ENCODE results near the gene CREG1. TPM values are rescaled to one million over a fixed set of nuclear protein-coding genes. Genes with fewer than 3 reads are reported as not detected.

The CREG1 gene
- polyA plus RNA-seq, 2 of the 4 experiments (the other 2 are of a cell fraction) = 70.2 to 129 TPM

DNA sequence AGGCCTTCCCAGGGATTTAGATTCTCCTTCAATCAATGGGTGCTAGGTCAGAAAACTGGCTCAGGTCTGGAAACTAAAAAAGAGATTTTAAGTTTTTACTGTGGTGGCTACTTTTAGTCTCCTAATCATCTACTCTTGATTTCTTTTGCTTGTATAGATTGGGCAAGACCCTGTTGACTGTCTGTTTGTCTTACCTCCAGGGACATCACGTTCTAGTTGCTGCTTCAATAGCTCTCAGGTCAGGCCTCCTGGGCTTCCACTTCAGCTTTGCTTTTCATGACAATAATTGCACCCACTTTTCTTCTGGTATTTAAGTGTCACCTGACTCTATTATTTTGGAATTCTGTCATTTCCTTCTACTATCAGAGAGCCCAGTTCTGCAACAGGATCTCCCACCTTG is 28.5 kb upstream of the CREG1 start:
- no peak for FAIRE-seq
- POLR2A ChIA-PET = no interaction called here
- 25% methylated on average over 1 of the region's 1 CpG for WGBS (ENCODE audit: missing lambda C conversion rate)

DNA sequence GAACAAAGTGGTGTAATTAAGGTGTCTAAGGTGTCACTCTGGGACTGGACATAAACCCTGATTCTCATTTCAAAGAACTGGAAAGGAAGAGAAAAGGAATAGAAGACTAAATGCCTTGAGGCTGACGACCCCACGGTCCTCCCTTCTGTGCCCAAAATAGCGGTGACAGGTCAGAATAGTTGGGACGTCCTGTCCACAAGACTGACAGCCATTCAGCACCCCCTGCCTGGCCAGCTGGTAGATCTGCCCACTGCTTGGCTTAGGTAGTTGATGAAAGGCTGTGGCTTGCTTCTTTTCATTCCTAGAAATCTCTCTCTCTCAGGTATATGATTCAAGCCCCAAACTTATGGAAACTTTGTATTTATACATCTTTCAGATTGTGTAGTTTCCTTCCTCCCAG is 26.4 kb upstream of the CREG1 start:
- H3K27ac ChIP-seq = no peak overlapping the region
- H3K9me3 ChIP-seq = peaks cover 1% of the 10 kb centered on the region; the same call in 1 of the 3 replicates
- ChIA-PET CTCF (interaction anchor here (0.8 kb wide), 1 partner anchor 17 kb away, joined by 4 read pairs; no protein-coding TSS in a partner anchor), POLR2A (no interaction called here)
- no peak overlapping the region for H3K4me3 ChIP-seq
- ATAC-seq (no peak), FAIRE-seq (no peak), DNase-seq (ENCODE audit: low read depth in 1 of 2, low spot score in 1 of 2) (no peak)
- TF ChIP-seq EHMT2 (IDR thresholded peaks at IDR 0.05; ENCODE audit: low read depth) (no peak), KDM1A (IDR thresholded peaks at IDR 0.05; ENCODE audit: low read depth) (no peak), GATA3 (IDR thresholded peaks at IDR 0.05; ENCODE audit: borderline replicate concordance) (no peak), JUNB (IDR thresholded peaks at IDR 0.05) (no peak), MAZ (IDR thresholded peaks at IDR 0.05; ENCODE audit: borderline replicate concordance, low read depth, low read length) (no peak)
- TF ChIP-seq, protein P1, sequence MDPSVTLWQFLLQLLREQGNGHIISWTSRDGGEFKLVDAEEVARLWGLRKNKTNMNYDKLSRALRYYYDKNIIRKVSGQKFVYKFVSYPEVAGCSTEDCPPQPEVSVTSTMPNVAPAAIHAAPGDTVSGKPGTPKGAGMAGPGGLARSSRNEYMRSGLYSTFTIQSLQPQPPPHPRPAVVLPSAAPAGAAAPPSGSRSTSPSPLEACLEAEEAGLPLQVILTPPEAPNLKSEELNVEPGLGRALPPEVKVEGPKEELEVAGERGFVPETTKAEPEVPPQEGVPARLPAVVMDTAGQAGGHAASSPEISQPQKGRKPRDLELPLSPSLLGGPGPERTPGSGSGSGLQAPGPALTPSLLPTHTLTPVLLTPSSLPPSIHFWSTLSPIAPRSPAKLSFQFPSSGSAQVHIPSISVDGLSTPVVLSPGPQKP (IDR thresholded peaks at IDR 0.05; ENCODE audit: low read depth, low read length) = no peak
- no peak overlapping the region for H3K4me2 ChIP-seq
- 33% methylated on average over 4 of the region's 4 CpGs for WGBS (ENCODE audit: missing lambda C conversion rate)
- H3K4me1 ChIP-seq = no peaks in the 10 kb centered on the region

More for the DNA sequence above, 28.5 kb upstream of the CREG1 start:
- no peak for DNase-seq (ENCODE audit: low read depth in 1 of 2, low spot score in 1 of 2)
- Histone ChIP-seq H3K4me2 (no peak overlapping the region), H3K4me3 (no peak overlapping the region), H3K27ac (no peak overlapping the region), H3K4me1 (no peaks in the 10 kb centered on the region), H3K9me3 (no peaks in the 10 kb centered on the region)
- CTCF ChIA-PET = interaction anchor here (1.0 to 2.4 kb wide), 4 partner anchors 19 to 108 kb away, joined by 3 to 11 read pairs (median 6); no protein-coding TSS in a partner anchor
- no peak for ATAC-seq
- TF ChIP-seq ESRRA (IDR thresholded peaks at IDR 0.05; ENCODE audit: borderline replicate concordance, low read length) (no peak), CEBPB (IDR thresholded peaks at IDR 0.05) (no peak), HOXB13 (CRISPR knock-in tag; IDR thresholded peaks at IDR 0.05; ENCODE audit: low read depth) (no peak), GATA3 (IDR thresholded peaks at IDR 0.05; ENCODE audit: borderline replicate concordance) (no peak), RFX5 (IDR thresholded peaks at IDR 0.05) (no peak), ZC3H11A (IDR thresholded peaks at IDR 0.05) (no peak), RARB (CRISPR knock-in tag; IDR thresholded peaks at IDR 0.05) (no peak), MAFK (IDR thresholded peaks at IDR 0.05; ENCODE audit: partially characterized antibody) (no peak), CHD2 (IDR thresholded peaks at IDR 0.05; ENCODE audit: low read length, partially characterized antibody) (no peak), ZFP36 (IDR thresholded peaks at IDR 0.05; ENCODE audit: borderline replicate concordance, partially characterized antibody) (no peak), RCOR1 (IDR thresholded peaks at IDR 0.05; ENCODE audit: low read depth, low read length) (no peak)
- TF ChIP-seq, protein P2, sequence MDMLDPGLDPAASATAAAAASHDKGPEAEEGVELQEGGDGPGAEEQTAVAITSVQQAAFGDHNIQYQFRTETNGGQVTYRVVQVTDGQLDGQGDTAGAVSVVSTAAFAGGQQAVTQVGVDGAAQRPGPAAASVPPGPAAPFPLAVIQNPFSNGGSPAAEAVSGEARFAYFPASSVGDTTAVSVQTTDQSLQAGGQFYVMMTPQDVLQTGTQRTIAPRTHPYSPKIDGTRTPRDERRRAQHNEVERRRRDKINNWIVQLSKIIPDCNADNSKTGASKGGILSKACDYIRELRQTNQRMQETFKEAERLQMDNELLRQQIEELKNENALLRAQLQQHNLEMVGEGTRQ (IDR thresholded peaks at IDR 0.05) = no peak

DNA sequence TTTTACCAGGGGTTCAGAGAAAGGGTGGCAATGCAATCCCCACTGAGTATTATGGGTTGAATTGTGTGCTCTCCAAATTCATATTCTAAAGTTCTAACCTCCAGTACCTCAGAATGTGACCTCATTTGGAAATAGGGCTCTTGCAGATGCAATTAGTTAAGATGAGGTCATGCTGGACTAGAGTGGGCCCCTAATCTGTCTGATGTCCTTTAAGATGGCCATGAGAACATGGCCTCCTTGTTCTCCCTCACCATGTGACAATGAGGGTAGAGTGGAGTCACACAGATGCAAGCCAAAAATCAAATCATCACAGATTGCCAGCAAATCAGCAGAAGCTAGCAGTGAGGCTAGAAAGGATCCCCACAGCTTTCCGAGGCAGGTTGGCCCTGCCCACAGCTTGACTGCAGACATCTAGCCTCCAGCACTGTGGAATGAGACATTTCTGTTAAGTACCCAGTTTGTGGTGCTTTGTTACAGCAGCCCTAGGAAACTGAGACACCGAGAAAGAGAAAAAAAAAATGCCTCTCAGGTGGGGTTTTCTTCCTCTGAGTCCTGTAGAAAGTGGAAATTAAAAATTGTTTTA is 25.5 kb upstream of the CREG1 start:
- 4% methylated on average over 2 of the region's 2 CpGs for WGBS (ENCODE audit: missing lambda C conversion rate)
- POLR2A ChIA-PET = no interaction called here
- DNase-seq (ENCODE audit: low read depth in 1 of 2, low spot score in 1 of 2) = no peak
- Histone ChIP-seq H3K27ac (no peak overlapping the region), H3K4me1 (no peaks in the 10 kb centered on the region), H3K4me3 (no peak overlapping the region), H3K4me2 (no peak overlapping the region), H3K9me3 (peaks cover 7% of the 10 kb centered on the region; the same call in 1 of the 3 replicates)
- TF ChIP-seq EHMT2 (IDR thresholded peaks at IDR 0.05; ENCODE audit: low read depth) (no peak), HOXB5 (CRISPR knock-in tag; IDR thresholded peaks at IDR 0.05) (no peak), HOXB13 (CRISPR knock-in tag; IDR thresholded peaks at IDR 0.05; ENCODE audit: low read depth) (no peak), HEYL (CRISPR knock-in tag; IDR thresholded peaks at IDR 0.05) (no peak), KDM5A (IDR thresholded peaks at IDR 0.05) (no peak), ZSCAN20 (CRISPR knock-in tag; IDR thresholded peaks at IDR 0.05) (no peak), FOSL2 (IDR thresholded peaks at IDR 0.05) (no peak), FOSL2 (CRISPR knock-in tag; IDR thresholded peaks at IDR 0.05) (no peak), NPAS2 (CRISPR knock-in tag; IDR thresholded peaks at IDR 0.05; ENCODE audit: borderline replicate concordance) (no peak), CHD4 (IDR thresholded peaks at IDR 0.05; ENCODE audit: borderline replicate concordance) (no peak), NR3C1 (IDR thresholded peaks at IDR 0.05) (no peak), ZC3H11A (IDR thresholded peaks at IDR 0.05) (no peak), CBX2 (IDR thresholded peaks at IDR 0.05; ENCODE audit: borderline replicate concordance, low read depth) (no peak)
- TF ChIP-seq, protein P3, sequence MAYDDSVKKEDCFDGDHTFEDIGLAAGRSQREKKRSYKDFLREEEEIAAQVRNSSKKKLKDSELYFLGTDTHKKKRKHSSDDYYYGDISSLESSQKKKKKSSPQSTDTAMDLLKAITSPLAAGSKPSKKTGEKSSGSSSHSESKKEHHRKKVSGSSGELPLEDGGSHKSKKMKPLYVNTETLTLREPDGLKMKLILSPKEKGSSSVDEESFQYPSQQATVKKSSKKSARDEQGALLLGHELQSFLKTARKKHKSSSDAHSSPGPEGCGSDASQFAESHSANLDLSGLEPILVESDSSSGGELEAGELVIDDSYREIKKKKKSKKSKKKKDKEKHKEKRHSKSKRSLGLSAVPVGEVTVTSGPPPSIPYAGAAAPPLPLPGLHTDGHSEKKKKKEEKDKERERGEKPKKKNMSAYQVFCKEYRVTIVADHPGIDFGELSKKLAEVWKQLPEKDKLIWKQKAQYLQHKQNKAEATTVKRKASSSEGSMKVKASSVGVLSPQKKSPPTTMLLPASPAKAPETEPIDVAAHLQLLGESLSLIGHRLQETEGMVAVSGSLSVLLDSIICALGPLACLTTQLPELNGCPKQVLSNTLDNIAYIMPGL (CRISPR knock-in tag; IDR thresholded peaks at IDR 0.05; ENCODE audit: borderline replicate concordance) = no peak
- CTCF ChIA-PET = interaction anchor here (0.8 kb wide), 1 partner anchor 16 kb away, joined by 4 read pairs; no protein-coding TSS in a partner anchor
- no peak for FAIRE-seq
- no peak; a peak in 1 of 6 replicates for ATAC-seq

Data from A549 (cell line).